Measurements from ENCODE around the gene LDLRAD1.
"Not testable (repeated sequence)": the region's sequence is repeated elsewhere in the genome, so short reads cannot be mapped to it uniquely, and the experiment has no call there.

LDLRAD1 gene

DNA sequence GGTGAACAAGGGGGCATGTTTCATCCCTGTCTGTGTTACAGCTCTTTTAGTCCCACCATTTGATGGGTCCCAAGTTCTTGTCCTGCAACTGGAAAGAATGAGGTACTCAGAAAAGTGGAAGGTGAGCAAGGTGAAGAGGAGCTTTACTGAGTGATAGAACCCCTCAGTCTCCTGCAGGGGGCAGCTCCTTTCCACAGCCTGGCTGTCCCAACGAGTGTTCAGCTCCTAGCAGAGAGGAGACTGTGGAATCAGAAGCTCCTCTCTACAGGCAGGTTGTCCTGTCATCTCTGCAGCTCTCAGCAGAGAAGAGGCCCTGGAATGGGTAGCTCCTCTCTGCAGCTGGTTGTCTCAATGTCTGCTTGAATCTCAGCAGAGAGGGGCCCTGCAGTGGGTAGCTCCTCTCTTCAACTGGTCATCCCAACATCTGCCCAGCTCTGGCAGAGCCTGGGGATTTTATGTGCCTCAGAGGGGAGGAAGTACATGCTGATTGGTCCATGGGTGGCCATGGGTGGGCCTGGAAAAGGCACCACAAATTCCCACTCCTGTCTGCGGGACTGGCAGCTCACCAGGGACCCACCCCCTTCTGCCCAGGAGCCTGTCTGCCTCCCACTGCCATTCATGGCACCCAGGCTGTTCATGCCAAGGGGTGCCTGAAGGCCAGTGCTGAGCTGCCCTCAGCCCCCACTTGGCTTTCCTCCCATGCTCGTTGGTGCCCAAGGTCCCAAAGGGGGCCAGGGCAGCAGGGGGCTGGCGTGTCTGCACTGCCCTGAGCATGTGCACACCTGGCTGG is 25.7 kb downstream of the LDLRAD1 start:
- no peak for DNase-seq

GRCh38 chr1:53987880-53988279 is 30.1 kb downstream of the LDLRAD1 start:
- DNase-seq, result no peak

DNA sequence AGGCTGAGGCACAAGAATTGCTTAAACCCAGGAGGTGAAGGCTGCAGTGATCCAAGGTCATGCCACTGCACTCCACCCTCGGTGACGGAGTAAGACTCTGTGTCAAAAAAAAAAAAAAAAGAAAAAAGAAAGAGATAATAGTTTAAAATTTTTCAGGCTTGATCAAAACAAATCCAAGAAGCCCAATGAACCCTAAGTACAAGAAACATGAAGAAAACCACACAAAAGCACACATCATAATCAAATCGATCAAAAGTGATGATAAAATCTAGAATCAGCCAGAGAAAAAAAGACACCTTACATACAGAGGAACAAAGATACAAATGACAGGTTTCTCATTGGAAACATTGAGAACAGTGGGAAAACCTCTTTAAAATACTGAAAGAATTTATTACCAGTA is 31.5 kb downstream of the LDLRAD1 start:
- DNase-seq, result no peak

DNA sequence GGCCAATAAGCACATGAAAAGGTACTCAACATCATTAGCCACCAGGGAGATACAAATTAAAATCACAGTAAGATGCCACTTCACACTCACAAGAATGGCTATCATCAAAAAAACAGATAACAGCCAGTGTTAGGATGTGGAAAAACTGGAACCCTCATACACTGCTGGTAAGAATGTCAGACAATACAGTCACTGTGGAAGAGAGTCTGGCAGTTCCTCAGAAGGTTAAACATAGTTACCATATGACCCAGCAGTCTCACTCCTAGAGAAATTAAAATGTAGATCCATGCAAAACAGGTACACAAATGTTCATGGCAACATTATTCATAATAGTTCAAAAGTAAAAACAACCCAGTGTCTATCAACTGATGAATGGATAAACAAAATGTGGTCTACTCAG is 33.3 kb downstream of the LDLRAD1 start:
- no peak for DNase-seq

DNA sequence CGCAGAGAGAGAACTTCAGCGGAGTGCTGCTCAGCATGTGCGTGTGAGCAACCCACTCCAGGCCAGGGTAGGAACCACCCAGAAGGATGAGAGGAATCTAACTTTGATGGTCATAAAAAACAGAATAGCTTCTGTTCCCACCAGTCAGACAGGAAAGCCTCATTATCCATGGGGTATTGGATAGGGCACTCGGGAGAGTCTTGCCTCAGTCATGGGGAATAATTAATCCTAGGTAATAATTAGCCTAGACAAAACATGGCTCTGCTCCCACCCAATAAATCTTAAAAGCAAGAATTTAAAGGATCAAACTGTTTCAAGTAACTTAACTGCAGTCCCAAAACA is 35.3 kb downstream of the LDLRAD1 start:
- DNase-seq, result no peak

DNA sequence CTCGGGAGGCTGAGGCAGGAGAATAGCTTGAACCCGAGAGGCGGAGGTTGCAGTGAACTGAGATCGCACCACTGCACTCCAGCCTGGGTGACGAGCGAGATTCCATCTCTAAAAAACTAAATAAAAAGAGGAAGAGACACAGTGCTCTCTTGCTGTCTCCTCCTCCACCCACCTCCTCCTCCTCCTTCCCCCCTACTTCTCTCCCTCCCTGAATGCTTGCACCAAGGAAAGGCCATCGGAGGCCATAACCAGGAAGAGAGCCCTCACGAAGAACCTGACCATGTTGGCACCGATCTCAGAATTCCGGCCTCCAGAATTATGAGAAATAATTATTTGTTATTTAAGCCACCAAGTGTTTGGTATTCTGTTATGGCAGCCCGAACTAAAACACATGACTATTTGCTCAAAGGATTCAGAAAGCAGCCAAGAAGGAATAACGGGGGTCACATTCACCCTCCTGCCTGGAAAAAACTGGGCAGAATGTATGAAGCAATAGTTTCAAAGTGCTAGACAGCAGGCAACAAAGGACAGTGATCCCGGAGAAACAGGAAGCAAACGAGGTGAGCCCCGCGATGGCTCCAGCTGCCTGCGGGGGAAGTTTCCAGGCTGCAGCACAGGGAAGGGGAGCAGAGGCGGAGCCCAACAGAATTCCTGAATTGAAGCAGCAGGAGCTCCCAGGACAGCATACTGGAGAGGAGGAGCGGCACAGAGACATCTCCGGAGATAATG is 35.8 kb downstream of the LDLRAD1 start:
- no peak for DNase-seq

DNA sequence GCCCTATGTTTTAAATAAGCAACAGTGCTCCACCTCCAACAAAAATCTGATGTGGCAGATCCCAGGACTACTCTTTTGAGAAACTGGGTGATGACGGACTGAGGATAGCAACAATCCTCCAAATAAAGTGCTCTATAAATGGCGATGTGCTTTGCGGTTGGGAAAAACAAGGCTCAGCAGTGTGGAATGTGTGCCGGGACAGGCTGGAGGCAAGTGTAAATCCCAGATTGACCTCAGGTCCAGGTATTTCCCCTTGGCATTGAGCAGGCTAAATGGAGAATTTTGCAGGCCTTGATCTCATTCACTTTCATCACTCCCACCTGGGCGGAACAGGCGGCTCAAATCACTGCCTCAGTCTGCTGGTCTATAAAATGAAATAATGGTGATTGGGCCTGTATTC is 36.8 kb downstream of the LDLRAD1 start:
- DNase-seq, result no peak

DNA sequence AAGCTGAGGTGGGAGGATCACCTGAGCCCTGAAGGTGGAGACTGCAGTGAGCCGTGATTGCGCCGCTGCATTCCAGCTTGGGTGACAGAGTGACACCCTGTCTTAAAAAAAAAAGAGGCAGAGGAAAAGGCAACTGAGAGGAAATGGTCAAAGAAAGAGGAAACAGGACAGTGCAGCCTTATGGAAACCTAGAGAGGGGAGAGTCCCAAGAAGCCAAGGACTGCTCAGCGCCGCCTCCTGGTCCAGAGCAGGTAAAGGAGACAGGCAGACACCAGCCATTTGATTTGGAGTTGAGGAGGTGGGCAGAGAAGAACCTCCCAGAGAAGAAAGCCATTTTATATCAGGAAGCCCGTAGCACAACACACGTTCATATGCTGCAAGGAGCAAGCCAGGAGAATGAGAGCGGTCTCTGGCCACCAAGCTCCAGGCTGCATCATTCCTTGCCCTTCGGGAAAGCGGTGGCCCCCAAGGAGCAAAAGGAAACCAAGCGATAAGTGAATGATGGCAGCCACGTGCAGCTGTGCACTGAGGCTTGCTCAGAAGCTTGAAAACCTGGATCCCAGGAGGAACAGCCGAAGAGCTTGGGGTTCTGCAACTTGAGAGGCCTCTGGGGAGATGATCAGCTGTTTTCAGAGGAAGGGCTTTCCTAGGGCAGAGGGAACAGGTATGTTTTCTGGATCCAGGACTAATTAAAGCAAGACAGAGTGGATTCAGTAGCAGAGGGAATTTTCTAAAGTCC is 38.1 kb downstream of the LDLRAD1 start:
- no peak for DNase-seq

DNA sequence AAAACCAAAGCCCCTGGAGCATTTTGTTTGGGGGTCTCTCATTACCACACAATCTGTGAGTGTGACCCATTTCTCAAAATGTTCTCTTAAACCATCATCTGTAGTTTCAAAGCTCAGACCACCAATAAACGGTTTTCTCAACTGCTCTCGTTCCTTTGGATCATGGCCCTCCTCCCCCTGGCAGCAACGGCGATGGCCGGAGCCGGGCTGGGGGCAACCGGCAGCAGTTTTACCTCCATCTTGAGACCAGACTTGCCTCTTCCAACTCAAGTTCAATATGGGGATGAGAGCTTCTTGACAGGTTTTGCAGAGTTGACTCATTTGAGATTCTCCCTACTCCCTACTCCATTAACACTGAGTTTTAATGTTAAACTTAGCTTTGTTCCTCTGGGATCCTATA is 42.1 kb downstream of the LDLRAD1 start:
- DNase-seq, result no peak

GRCh38 chr1:53971718-53972117 is 46.3 kb downstream of the LDLRAD1 start:
- no peak for DNase-seq

GRCh38 chr1:53969323-53969722 is 48.7 kb downstream of the LDLRAD1 start:
- not testable (repeated sequence) for DNase-seq

DNA sequence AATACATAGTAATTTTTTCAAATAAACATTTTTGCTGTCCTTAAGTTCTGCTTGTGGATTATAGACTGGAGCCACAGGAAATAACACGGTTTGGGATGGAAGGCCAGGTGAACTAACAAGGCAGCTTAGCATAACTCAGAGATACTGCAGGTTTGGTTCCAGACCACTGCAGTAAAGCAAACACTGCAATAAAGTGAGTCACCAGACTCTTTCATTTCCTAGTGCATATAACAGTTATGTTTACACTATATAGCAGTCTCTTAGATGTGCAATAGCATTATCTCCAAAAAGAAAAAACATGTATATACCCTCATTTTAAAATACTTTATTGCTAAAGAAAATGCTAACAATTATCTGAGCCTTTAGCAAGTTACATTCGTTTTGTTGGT is 49.9 kb downstream of the LDLRAD1 start:
- no peak for DNase-seq

GRCh38 chr1:53967409-53968124 is 50.4 kb downstream of the LDLRAD1 start:
- DNase-seq, result no peak

DNA sequence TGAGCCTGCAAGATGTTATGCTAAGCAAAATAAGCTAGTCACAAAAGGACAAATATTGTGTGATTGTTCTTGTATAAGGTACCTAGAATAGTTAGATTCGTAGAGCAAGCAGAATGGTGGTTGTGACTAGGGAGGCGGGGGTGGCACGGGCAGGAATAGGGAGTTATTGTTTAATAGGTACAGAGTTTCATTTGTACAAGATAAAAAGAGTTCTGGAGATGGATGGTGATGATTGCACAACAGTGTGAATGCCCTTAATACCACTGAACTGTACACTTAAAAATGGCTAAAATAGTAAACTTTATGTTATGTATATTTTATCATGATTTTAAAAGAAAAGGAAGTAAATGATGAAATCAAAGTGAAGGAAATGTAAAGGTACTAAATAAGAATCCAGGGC is 51.2 kb downstream of the LDLRAD1 start:
- DNase-seq, result no peak

DNA sequence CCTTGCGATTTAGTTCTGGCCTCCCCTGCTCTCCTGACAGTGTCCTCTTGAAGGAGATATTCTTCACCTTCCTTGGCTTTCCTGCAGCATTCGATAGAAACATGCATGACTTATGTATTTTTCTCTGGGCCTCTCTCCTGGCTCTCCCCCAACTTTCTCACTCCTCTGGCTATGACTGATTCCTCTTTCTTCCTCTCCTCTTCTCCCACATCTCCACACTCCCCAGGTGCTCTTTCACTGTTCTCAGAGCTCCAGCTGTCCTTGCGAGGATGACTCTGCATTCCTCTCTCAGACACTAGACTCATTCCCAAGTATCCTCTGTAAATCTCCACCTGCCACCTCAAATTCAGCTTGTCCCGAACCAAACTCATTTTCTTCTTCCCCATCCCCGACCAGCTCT is 53.9 kb downstream of the LDLRAD1 start:
- DNase-seq, result no peak

DNA sequence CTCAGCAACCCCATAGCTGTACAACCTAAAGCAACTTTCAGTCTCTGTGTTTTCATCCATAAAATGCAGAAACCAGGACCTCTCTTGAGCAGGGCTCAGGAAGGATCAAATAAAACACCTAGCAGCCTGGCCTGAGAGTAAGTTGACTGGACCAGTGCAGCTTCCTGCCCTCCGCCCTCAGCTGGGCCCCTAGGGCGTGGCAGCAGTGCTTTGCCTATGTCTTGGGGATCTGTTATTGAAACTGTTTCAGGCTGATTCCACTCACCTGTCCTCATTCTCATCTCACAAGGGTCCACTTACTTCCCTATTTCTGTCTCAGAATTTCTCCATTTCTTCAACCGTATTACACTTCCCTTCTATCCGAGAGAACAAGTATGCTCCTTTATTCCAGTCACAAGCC is 54.5 kb downstream of the LDLRAD1 start:
- DNase-seq, result no peak

GRCh38 chr1:53962395-53962794 is 55.6 kb downstream of the LDLRAD1 start:
- no peak for DNase-seq

- no peak for DNase-seq
Observed at GRCh38 chr1:53959664-53960250, 58.2 kb downstream of the LDLRAD1 start.
